Pancreas (tissue), 10 donors: ENCODE results near the gene NELFE. TPM values are rescaled to one million over a fixed set of nuclear protein-coding genes. Genes with fewer than 3 reads are reported as not detected.

Experiments
- ATAC-seq, 4 donors: fragments of 200-7000 bp; cut with Tn5 transposase; one replicate each; pipeline versions ENCODE4 v1.8.0 to v1.9.1; 2020; ENCODE audit warnings: mild to moderate bottlenecking in 4 of 4, moderate library complexity in 4 of 4
- DNase-seq, 6 donors: peaks; one replicate each; pipeline ENCODE4 v3.0.0-alpha.2; 2020
- FAIRE-seq: peaks from 2 replicates; lab custom pipeline; 2012; peaks lifted over from hg19 to GRCh38; lab: Jason Lieb, UNC
- H3K27ac ChIP-seq, 4 donors: fragments of 200-600 bp; sonication (generic); 1 replicate in 3 of 4; 2 replicates in 1 of 4; pipeline versions ENCODE4 v1.5.0 to v1.8.0; 2020
- H3K27me3 ChIP-seq, 4 donors: fragments of 200-600 bp; one replicate each; pipeline ENCODE4 v1.8.0; 2021
- H3K36me3 ChIP-seq, 3 donors: fragments of 200-600 bp; sonication (generic) in 1 of 3; one replicate each; pipeline versions ENCODE4 v1.5.0 to v1.8.0; 2020 to 2021
- H3K4me1 ChIP-seq, 3 donors: fragments of 200-600 bp; one replicate each; pipeline ENCODE4 v1.8.0; 2021
- H3K4me3 ChIP-seq, 4 donors: fragments of 200-600 bp; sonication (generic) in 2 of 4; one replicate each; pipeline versions ENCODE4 v1.5.0 to v1.8.0; 2020 to 2021
- H3K9me3 ChIP-seq, 4 donors: fragments of 200-600 bp; one replicate each; pipeline ENCODE4 v1.8.0; 2021
- CTCF ChIP-seq, 4 donors: fragments of 200-600 bp; sonication (generic) in 3 of 4; IDR thresholded peaks; one replicate each; pipeline versions ENCODE4 v1.5.0 to v1.8.0; 2021; ENCODE audit warnings: antibody characterized with exemption in 4 of 4
- WGBS, 2 donors: extraction: QIAGEN DNeasy Blood & Tissue Kit; methylation state at CpG; one replicate each; pipeline ENCODE4 v1.1.7; 2013; 5-methylcytosine and 5-hydroxymethylcytosine counted together
- intact Hi-C, 3 donors: fragments of 100-400 bp; cut with DNase I; formaldehyde crosslinking; loops; one replicate each; pipeline versions ENCODE4 v1.11.1 to v1.14.2; 2022
- microRNA-seq, 2 donors: library from miRNA; unstranded; fragments of <30 nt; microRNA quantifications; one replicate each; pipeline versions ENCODE4 to v1.1.0, GENCODE V29; 2019 to 2020
- polyA plus RNA-seq, 2 donors: library from polyadenylated mRNA; stranded (reverse); fragments of 200-250 nt; gene quantifications; one replicate each; pipeline ENCODE4 v1.2.3, GENCODE V29; 2013
- total RNA-seq, 6 donors: library from RNA; stranded (reverse); fragmentation: NEBNext Ultra II Directional in 4 of 6; extraction: Animal tissue kit (Norgen Biotek cat#: 25700) in 4 of 6; gene quantifications; one replicate each; pipeline versions ENCODE4 v1.2.1 to v1.2.4, GENCODE V29; 2021 to 2023
- donor health status: healthy with polysubstance abuse.
- donor health status: DM: no; HTN: no; CAD: no; lungs with moderate emphysema.
- donor health status: DM: no; HTN: no; CAD: no.
- donor health status: control.
- donor health status: control.
- donor health status: Bipolar disorder and iron deficiency.
- donor health status: DM: yes; HTN: yes; CAD: no.
- donor health status: DM: no; HTN: no; CAD: no.
- donor health status: DM: no; HTN: no; CAD: no.
- donor health status: DM: yes; HTN: yes; CAD: no.

Gene NELFE
- total and polyA plus RNA-seq, 8 donors: 22.5 to 43.8 (median 31.5) TPM

- ATAC-seq (no peak), DNase-seq (no peak), FAIRE-seq (no peak)
- H3K36me3 ChIP-seq: no peaks in the 10 kb centered on the region
- H3K27me3 ChIP-seq: no peaks in the 10 kb centered on the region
- no peak for TF ChIP-seq CTCF (IDR thresholded peaks at IDR 0.05)
- intact Hi-C loops: loop anchor here in 2 of 3 donors (10.0 kb wide), 1 partner anchor 49 kb away; the partner anchor contains the start of genes NELFE (in 2 of the 2) and SKIC2 (in 2 of the 2)
- H3K9me3 ChIP-seq: no peaks in the 10 kb centered on the region
- H3K4me3 ChIP-seq: no peak overlapping the region
- peaks cover 0 to 6% (median 0%) of the 10 kb centered on the region in 3 donors for H3K4me1 ChIP-seq
- no peak overlapping the region for H3K27ac ChIP-seq
- 28 to 37% methylated on average over 4 of the region's 4 CpGs for WGBS, 2 donors
These were observed 52.6 kb downstream of the NELFE start for GRCh38 chr6:31906122-31906521.

GRCh38 chr6:31905041-31905440, 53.7 kb downstream of the NELFE start:
- 81 to 91% methylated on average over 1 of the region's 1 CpG for WGBS, 2 donors
- intact Hi-C loops: loop anchor here in 2 of 3 donors (10.0 kb wide), 1 partner anchor 50 kb away; the partner anchor contains the start of genes NELFE (in 2 of the 2) and SKIC2 (in 2 of the 2)
- Histone ChIP-seq H3K36me3 (no peaks in the 10 kb centered on the region), H3K27ac (no peak overlapping the region), H3K4me1 (peaks cover 0 to 6% (median 0%) of the 10 kb centered on the region in 3 donors), H3K27me3 (no peaks in the 10 kb centered on the region), H3K9me3 (no peaks in the 10 kb centered on the region), H3K4me3 (no peak overlapping the region)
- DNase-seq (no peak), FAIRE-seq (no peak), ATAC-seq (no peak)
- TF ChIP-seq CTCF (IDR thresholded peaks at IDR 0.05): no peak

- 60 to 63% methylated on average over 3 of the region's 3 CpGs for WGBS, 2 donors
- Histone ChIP-seq H3K4me1 (peaks cover under 1 to 6% (median under 1%) of the 10 kb centered on the region in 3 donors), H3K27ac (no peak overlapping the region), H3K27me3 (no peaks in the 10 kb centered on the region), H3K36me3 (no peaks in the 10 kb centered on the region), H3K9me3 (no peaks in the 10 kb centered on the region), H3K4me3 (no peak overlapping the region)
- DNase-seq (no peak), FAIRE-seq (no peak), ATAC-seq (no peak)
- no peak for TF ChIP-seq CTCF (IDR thresholded peaks at IDR 0.05)
- intact Hi-C loops: loop anchor here in 2 of 3 donors (10.0 kb wide), 1 partner anchor 51 kb away; the partner anchor contains the start of genes NELFE (in 2 of the 2) and SKIC2 (in 2 of the 2)
These were observed 54.8 kb downstream of the NELFE start for GRCh38 chr6:31903957-31904356.

Small RNAs within 50 kb of the gene (microRNA-seq; reads per million reads assigned to microRNA genes)
- 0 reads per million in 2 donors for gene MIR1236

Other genes starting within 250 kb of the NELFE start
Only the 30 nearest of the 35 such genes appear.
- gene DDAH2, start 229.7 kb downstream of the NELFE start, total RNA-seq: 10 to 100 TPM in 4 of 6 donors, 1 to 10 TPM in 2; 6.5 to 32.8 (median 13.0) TPM
- 10 to 100 TPM; 58.2 to 68.8 TPM for gene DDAH2, start 229.7 kb downstream of the NELFE start, polyA plus RNA-seq
- gene CLIC1, start 222.4 kb downstream of the NELFE start, total RNA-seq: 100 to 1,000 TPM in 2 of 6 donors, 10 to 100 TPM in 4; 61.0 to 150 (median 80.8) TPM
- 100 to 1,000 TPM in 1 of 2 donors, 10 to 100 TPM in 1; 91.8 to 154 TPM for gene CLIC1, start 222.4 kb downstream of the NELFE start, polyA plus RNA-seq
- 1 to 10 TPM; 2.2 to 7.6 (median 5.3) TPM for gene MSH5, start 219.0 kb downstream of the NELFE start, total RNA-seq
- 10 to 100 TPM; 11.3 to 17.4 TPM for gene MSH5, start 219.0 kb downstream of the NELFE start, polyA plus RNA-seq
- 1 to 10 TPM in 1 of 6 donors, under 1 TPM in 4, not detected in 1; 0.51 to 1.9 (median 0.64) TPM for gene SAPCD1, start 196.3 kb downstream of the NELFE start, total RNA-seq
- 10 to 100 TPM in 1 of 2 donors, 1 to 10 TPM in 1; 4.8 to 11.1 TPM for gene SAPCD1, start 196.3 kb downstream of the NELFE start, polyA plus RNA-seq
- gene VWA7, start 181.6 kb downstream of the NELFE start, total RNA-seq: 1 to 10 TPM; 2.9 to 5.0 (median 4.3) TPM
- gene VWA7, start 181.6 kb downstream of the NELFE start, polyA plus RNA-seq: 10 to 100 TPM in 1 of 2 donors, 1 to 10 TPM in 1; 5.6 to 11.9 TPM
- 10 to 100 TPM; 22.0 to 48.1 (median 36.2) TPM for gene VARS1, start 163.2 kb downstream of the NELFE start, total RNA-seq
- 10 to 100 TPM; 35.3 to 67.3 TPM for gene VARS1, start 163.2 kb downstream of the NELFE start, polyA plus RNA-seq
- 10 to 100 TPM; 11.0 to 23.1 (median 19.0) TPM for gene LSM2, start 152.0 kb downstream of the NELFE start, total RNA-seq
- 10 to 100 TPM; 25.1 to 27.3 TPM for gene LSM2, start 152.0 kb downstream of the NELFE start, polyA plus RNA-seq
- gene HSPA1L, start 143.7 kb downstream of the NELFE start, total RNA-seq: 1 to 10 TPM in 2 of 6 donors, under 1 TPM in 4; 0.51 to 1.2 (median 0.68) TPM
- 1 to 10 TPM in 1 of 2 donors, under 1 TPM in 1; 0.46 to 1.0 TPM for gene HSPA1L, start 143.7 kb downstream of the NELFE start, polyA plus RNA-seq
- 100 to 1,000 TPM in 1 of 6 donors, 10 to 100 TPM in 5; 18.2 to 195 (median 29.6) TPM for gene HSPA1A, start 143.4 kb downstream of the NELFE start, total RNA-seq
- gene HSPA1A, start 143.4 kb downstream of the NELFE start, polyA plus RNA-seq: 10 to 100 TPM; 51.7 to 85.0 TPM
- gene HSPA1B, start 131.2 kb downstream of the NELFE start, total RNA-seq: 100 to 1,000 TPM in 2 of 6 donors, 10 to 100 TPM in 4; 24.6 to 248 (median 43.2) TPM
- gene HSPA1B, start 131.2 kb downstream of the NELFE start, polyA plus RNA-seq: 10 to 100 TPM; 18.4 to 60.4 TPM
- 10 to 100 TPM; 19.0 to 34.7 (median 22.2) TPM for gene NEU1, start 96.2 kb downstream of the NELFE start, total RNA-seq
- 10 to 100 TPM; 26.5 to 38.5 TPM for gene NEU1, start 96.2 kb downstream of the NELFE start, polyA plus RNA-seq
- gene SLC44A4, start 80.0 kb downstream of the NELFE start, total RNA-seq: 10 to 100 TPM in 5 of 6 donors, 1 to 10 TPM in 1; 4.6 to 57.3 (median 13.7) TPM
- 1 to 10 TPM; 6.5 to 9.0 TPM for gene SLC44A4, start 80.0 kb downstream of the NELFE start, polyA plus RNA-seq
- gene EHMT2, start 61.3 kb downstream of the NELFE start, total RNA-seq: 10 to 100 TPM; 13.4 to 29.1 (median 18.3) TPM
- 10 to 100 TPM; 42.3 to 55.8 TPM for gene EHMT2, start 61.3 kb downstream of the NELFE start, polyA plus RNA-seq
- 1 to 10 TPM in 4 of 6 donors, under 1 TPM in 2; 0.60 to 4.5 (median 1.9) TPM for gene ZBTB12, start 56.9 kb downstream of the NELFE start, total RNA-seq
- gene ZBTB12, start 56.9 kb downstream of the NELFE start, polyA plus RNA-seq: 1 to 10 TPM; 2.1 to 2.2 TPM
- 10 to 100 TPM in 1 of 6 donors, 1 to 10 TPM in 5; 1.1 to 14.0 (median 4.4) TPM for gene C2, start 31.3 kb downstream of the NELFE start, total RNA-seq
- 1 to 10 TPM in 1 of 2 donors, under 1 TPM in 1; 0.63 to 1.8 TPM for gene C2, start 31.3 kb downstream of the NELFE start, polyA plus RNA-seq
- 100 to 1,000 TPM in 2 of 6 donors, 10 to 100 TPM in 4; 23.4 to 330 (median 57.1) TPM for gene CFB, start 12.9 kb downstream of the NELFE start, total RNA-seq
- 100 to 1,000 TPM; 101 to 117 TPM for gene CFB, start 12.9 kb downstream of the NELFE start, polyA plus RNA-seq
- 10 to 100 TPM; 21.4 to 46.3 (median 25.6) TPM for gene SKIC2, start 204 bp upstream of the NELFE start, total RNA-seq
- gene SKIC2, start 204 bp upstream of the NELFE start, polyA plus RNA-seq: 100 to 1,000 TPM; 117 to 163 TPM
- gene DXO, start 13.2 kb upstream of the NELFE start, total RNA-seq: 10 to 100 TPM in 4 of 6 donors, 1 to 10 TPM in 2; 8.2 to 12.6 (median 11.0) TPM
- 10 to 100 TPM; 32.0 to 39.7 TPM for gene DXO, start 13.2 kb upstream of the NELFE start, polyA plus RNA-seq
- 100 to 1,000 TPM in 3 of 6 donors, 10 to 100 TPM in 3; 14.0 to 789 (median 112) TPM for gene C4A, start 23.1 kb upstream of the NELFE start, total RNA-seq
- gene C4A, start 23.1 kb upstream of the NELFE start, polyA plus RNA-seq: 100 to 1,000 TPM in 1 of 2 donors, 10 to 100 TPM in 1; 40.3 to 130 TPM
- gene C4B, start 55.8 kb upstream of the NELFE start, total RNA-seq: 100 to 1,000 TPM in 4 of 6 donors, 10 to 100 TPM in 2; 15.3 to 665 (median 166) TPM
- gene C4B, start 55.8 kb upstream of the NELFE start, polyA plus RNA-seq: 100 to 1,000 TPM in 1 of 2 donors, 10 to 100 TPM in 1; 46.1 to 137 TPM
- gene CYP21A2, start 79.4 kb upstream of the NELFE start, total RNA-seq: 1 to 10 TPM in 1 of 6 donors, under 1 TPM in 5; 0.23 to 1.5 (median 0.71) TPM
- gene CYP21A2, start 79.4 kb upstream of the NELFE start, polyA plus RNA-seq: 1 to 10 TPM; 1.3 to 2.7 TPM
- 10 to 100 TPM in 2 of 6 donors, 1 to 10 TPM in 4; 5.2 to 15.2 (median 7.1) TPM for gene TNXB, start 150.4 kb upstream of the NELFE start, total RNA-seq
- gene TNXB, start 150.4 kb upstream of the NELFE start, polyA plus RNA-seq: 10 to 100 TPM; 13.1 to 18.6 TPM
- 10 to 100 TPM; 30.2 to 56.5 (median 36.3) TPM for gene ATF6B, start 169.3 kb upstream of the NELFE start, total RNA-seq
- 10 to 100 TPM; 54.0 to 68.0 TPM for gene ATF6B, start 169.3 kb upstream of the NELFE start, polyA plus RNA-seq
- 1 to 10 TPM; 2.0 to 4.7 (median 3.3) TPM for gene FKBPL, start 171.3 kb upstream of the NELFE start, total RNA-seq
- 1 to 10 TPM; 5.0 to 5.9 TPM for gene FKBPL, start 171.3 kb upstream of the NELFE start, polyA plus RNA-seq
- gene PRRT1, start 193.0 kb upstream of the NELFE start, total RNA-seq: under 1 TPM; 0.08 to 0.69 (median 0.37) TPM
- gene PRRT1, start 193.0 kb upstream of the NELFE start, polyA plus RNA-seq: 1 to 10 TPM; 3.3 to 5.8 TPM
- gene PPT2, start 195.2 kb upstream of the NELFE start, total RNA-seq: 10 to 100 TPM in 1 of 6 donors, 1 to 10 TPM in 5; 5.6 to 13.9 (median 8.0) TPM
- 10 to 100 TPM in 1 of 2 donors, 1 to 10 TPM in 1; 9.2 to 12.2 TPM for gene PPT2, start 195.2 kb upstream of the NELFE start, polyA plus RNA-seq
- gene EGFL8, start 205.6 kb upstream of the NELFE start, total RNA-seq: 10 to 100 TPM in 1 of 6 donors, 1 to 10 TPM in 5; 2.2 to 10.8 (median 5.4) TPM
- gene EGFL8, start 205.6 kb upstream of the NELFE start, polyA plus RNA-seq: 10 to 100 TPM; 23.1 to 46.8 TPM
- gene AGPAT1, start 217.1 kb upstream of the NELFE start, total RNA-seq: 10 to 100 TPM; 10.1 to 28.1 (median 15.7) TPM
- gene AGPAT1, start 217.1 kb upstream of the NELFE start, polyA plus RNA-seq: 10 to 100 TPM; 19.6 to 24.5 TPM
- gene RNF5, start 219.4 kb upstream of the NELFE start, total RNA-seq: 10 to 100 TPM; 16.1 to 28.5 (median 23.2) TPM
- gene RNF5, start 219.4 kb upstream of the NELFE start, polyA plus RNA-seq: 10 to 100 TPM; 29.0 to 41.4 TPM
- 1 to 10 TPM; 1.9 to 4.4 (median 2.9) TPM for gene AGER, start 225.3 kb upstream of the NELFE start, total RNA-seq
- gene AGER, start 225.3 kb upstream of the NELFE start, polyA plus RNA-seq: 10 to 100 TPM; 14.1 to 20.6 TPM